SK-N-SH treated with all-trans-retinoic acid at 6 μM for 48 hours (cell line): ENCODE measurements around the gene SHB.
A peak's percentile ranks its signal among the peaks of the same experiment; 100 is the strongest.

ENCODE experiments used
- ATAC-seq: fragments of 200-7000 bp; cut with Tn5 transposase; 3 replicates; pipeline ENCODE4 v1.9.1; 2020; ENCODE audit warnings: mild to moderate bottlenecking, moderate library complexity
- ARNTL ChIP-seq: fragments of 450-650 bp; formaldehyde crosslinking; IDR thresholded peaks from 2 replicates; pipeline ENCODE4 v1.5.0; 2020; ENCODE audit warnings: low read depth, mild to moderate bottlenecking, moderate library complexity, borderline replicate concordance
- BACH2 ChIP-seq: fragments of 250-450 bp; sonication (Bioruptor Pico); IDR thresholded peaks from 2 replicates; pipeline ENCODE4 v1.9.0; 2021; ENCODE audit warnings: mild to moderate bottlenecking, borderline replicate concordance
- CSDC2 ChIP-seq: fragments of 250-450 bp; sonication (Bioruptor Pico); IDR thresholded peaks from 2 replicates; pipeline ENCODE4 v1.5.0; 2020; ENCODE audit warnings: mild to moderate bottlenecking, moderate library complexity
- ESRRG ChIP-seq: fragments of 250-450 bp; sonication (Bioruptor Pico); IDR thresholded peaks from 2 replicates; pipeline ENCODE4 v1.6.1; 2021; ENCODE audit warnings: mild to moderate bottlenecking
- ISL1 ChIP-seq: fragments of 250-450 bp; sonication (Bioruptor Pico); IDR thresholded peaks from 2 replicates; pipeline ENCODE4 v2.1.2; 2022; ENCODE audit warnings: mild to moderate bottlenecking, moderate library complexity
- OSR1 ChIP-seq: fragments of 250-450 bp; sonication (Bioruptor Pico); IDR thresholded peaks from 2 replicates; pipeline ENCODE4 v1.8.0; 2022; ENCODE audit warnings: moderate library complexity, mild to moderate bottlenecking, inconsistent platforms
- PATZ1 ChIP-seq: fragments of 250-450 bp; sonication (Bioruptor Pico); IDR thresholded peaks from 2 replicates; pipeline ENCODE4 v1.8.0; 2020; ENCODE audit warnings: mild to moderate bottlenecking, moderate library complexity, borderline replicate concordance
- POU6F1 ChIP-seq: fragments of 250-450 bp; sonication (Bioruptor Pico); IDR thresholded peaks from 2 replicates; pipeline ENCODE4 v1.8.0; 2021; ENCODE audit warnings: low read depth, mild to moderate bottlenecking, moderate library complexity, borderline replicate concordance
- PPARA ChIP-seq: fragments of 250-450 bp; sonication (Bioruptor Pico); IDR thresholded peaks from 2 replicates; pipeline ENCODE4 v1.5.0; 2020; ENCODE audit warnings: mild to moderate bottlenecking, borderline replicate concordance
- RARB ChIP-seq: fragments of 250-450 bp; sonication (Bioruptor Pico); IDR thresholded peaks from 2 replicates; pipeline ENCODE4 v1.8.0; 2021; ENCODE audit warnings: mild to moderate bottlenecking, moderate library complexity
- SNAI2 ChIP-seq: fragments of 250-450 bp; sonication (Bioruptor Pico); IDR thresholded peaks from 2 replicates; pipeline ENCODE4 v1.5.0; 2020; ENCODE audit warnings: mild to moderate bottlenecking, moderate library complexity
- TCF4 ChIP-seq: fragments of 250-450 bp; sonication (Bioruptor Pico); IDR thresholded peaks from 2 replicates; pipeline ENCODE4 v1.8.0; 2021; ENCODE audit warnings: mild to moderate bottlenecking, moderate library complexity, borderline replicate concordance
- TOX ChIP-seq: fragments of 250-450 bp; sonication (Bioruptor Pico); IDR thresholded peaks from 2 replicates; pipeline ENCODE4 v1.8.0; 2021; ENCODE audit warnings: mild to moderate bottlenecking, moderate library complexity, borderline replicate concordance
- TSHZ2 ChIP-seq: fragments of 250-450 bp; sonication (Bioruptor Pico); IDR thresholded peaks from 2 replicates; pipeline ENCODE4 v1.5.0; 2020; ENCODE audit warnings: mild to moderate bottlenecking, moderate library complexity
- ZC3H10 ChIP-seq: fragments of 250-450 bp; sonication (Bioruptor Pico); IDR thresholded peaks from 2 replicates; pipeline ENCODE4 v1.5.1; 2021; ENCODE audit warnings: mild to moderate bottlenecking, moderate library complexity
- ZFP3 ChIP-seq: fragments of 250-450 bp; sonication (Bioruptor Pico); IDR thresholded peaks from 2 replicates; pipeline ENCODE4 v1.5.0; 2020; ENCODE audit warnings: mild to moderate bottlenecking, moderate library complexity
- ZFP30 ChIP-seq: fragments of 450-650 bp; formaldehyde crosslinking; IDR thresholded peaks from 2 replicates; pipeline ENCODE4 v1.5.0; 2022; ENCODE audit warnings: mild to moderate bottlenecking, moderate library complexity
- ZNF565 ChIP-seq: fragments of 450-650 bp; formaldehyde crosslinking; conservative IDR thresholded peaks from 2 replicates; pipeline ENCODE4 v1.5.0; 2020; ENCODE audit warnings: low read depth, mild to moderate bottlenecking, moderate library complexity
- ZNF70 ChIP-seq: fragments of 450-650 bp; formaldehyde crosslinking; IDR thresholded peaks from 2 replicates; pipeline ENCODE4 v1.5.0; 2020; ENCODE audit warnings: mild to moderate bottlenecking, moderate library complexity
- ZNF8 ChIP-seq: fragments of 450-650 bp; formaldehyde crosslinking; IDR thresholded peaks from 2 replicates; pipeline ENCODE4 v1.5.0; 2020; ENCODE audit warnings: mild to moderate bottlenecking, moderate library complexity
- TF ChIP-seq, protein P1 (sequence below): fragments of 250-450 bp; sonication (Bioruptor Pico); IDR thresholded peaks from 2 replicates; pipeline ENCODE4 v1.5.1; 2021; ENCODE audit warnings: mild to moderate bottlenecking, moderate library complexity

The SHB gene

GRCh38 chr9:38037981-38038306, 31.1 kb downstream of the SHB start (continued):
- TF ChIP-seq ZC3H10 (CRISPR knock-in tag), result no peak

GRCh38 chr9:38036359-38037084, 32.5 kb downstream of the SHB start:
- TF ChIP-seq SNAI2 (CRISPR knock-in tag), result no peak
- TF ChIP-seq OSR1 (CRISPR knock-in tag), result no peak
- TF ChIP-seq ZNF8, result no peak
- TF ChIP-seq PATZ1 (CRISPR knock-in tag), result no peak
- no peak for TF ChIP-seq TOX (CRISPR knock-in tag)
- TF ChIP-seq POU6F1 (CRISPR knock-in tag), result no peak
- peak; percentile 11; the same call in 2 of the 3 replicates for ATAC-seq

- peak; percentile 39 for ATAC-seq
- no peak for TF ChIP-seq ARNTL (CRISPR knock-in tag)
- TF ChIP-seq OSR1 (CRISPR knock-in tag), result no peak
- no peak for TF ChIP-seq ZNF70 (CRISPR knock-in tag)
- TF ChIP-seq TSHZ2 (CRISPR knock-in tag), result no peak
- TF ChIP-seq PPARA (CRISPR knock-in tag), result no peak
- TF ChIP-seq TCF4 (CRISPR knock-in tag), result no peak
- TF ChIP-seq PATZ1 (CRISPR knock-in tag), result no peak
- TF ChIP-seq, protein P1, sequence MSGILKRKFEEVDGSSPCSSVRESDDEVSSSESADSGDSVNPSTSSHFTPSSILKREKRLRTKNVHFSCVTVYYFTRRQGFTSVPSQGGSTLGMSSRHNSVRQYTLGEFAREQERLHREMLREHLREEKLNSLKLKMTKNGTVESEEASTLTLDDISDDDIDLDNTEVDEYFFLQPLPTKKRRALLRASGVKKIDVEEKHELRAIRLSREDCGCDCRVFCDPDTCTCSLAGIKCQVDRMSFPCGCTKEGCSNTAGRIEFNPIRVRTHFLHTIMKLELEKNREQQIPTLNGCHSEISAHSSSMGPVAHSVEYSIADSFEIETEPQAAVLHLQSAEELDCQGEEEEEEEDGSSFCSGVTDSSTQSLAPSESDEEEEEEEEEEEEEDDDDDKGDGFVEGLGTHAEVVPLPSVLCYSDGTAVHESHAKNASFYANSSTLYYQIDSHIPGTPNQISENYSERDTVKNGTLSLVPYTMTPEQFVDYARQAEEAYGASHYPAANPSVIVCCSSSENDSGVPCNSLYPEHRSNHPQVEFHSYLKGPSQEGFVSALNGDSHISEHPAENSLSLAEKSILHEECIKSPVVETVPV (CRISPR knock-in tag), result no peak
- no peak for TF ChIP-seq CSDC2 (CRISPR knock-in tag)
- TF ChIP-seq POU6F1 (CRISPR knock-in tag), result no peak
- TF ChIP-seq ZFP3, result no peak
These were observed 33.2 kb downstream of the SHB start for GRCh38 chr9:38035873-38036272.

DNA sequence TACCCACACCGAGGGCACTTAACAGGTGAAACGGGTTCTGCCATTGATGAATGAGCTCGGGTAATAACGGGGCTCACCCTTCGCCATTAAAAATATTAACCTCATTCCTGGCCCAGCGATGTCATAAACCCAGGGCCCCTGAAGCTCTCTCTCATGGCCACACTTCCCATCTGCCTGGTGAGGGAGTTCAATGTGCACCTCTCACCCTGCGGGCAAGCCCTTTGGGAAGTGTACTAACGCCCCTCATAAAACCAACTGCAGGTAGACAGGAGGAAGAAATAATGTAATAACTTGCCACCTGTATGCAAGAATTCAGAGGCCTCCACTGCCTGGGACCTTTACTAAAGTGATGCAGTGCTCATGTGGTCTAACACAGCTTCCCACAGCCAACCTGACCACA, 35.1 kb downstream of the SHB start:
- no peak for ATAC-seq
- TF ChIP-seq ZFP30 (no peak), CSDC2 (CRISPR knock-in tag) (no peak), BACH2 (CRISPR knock-in tag) (no peak), PATZ1 (CRISPR knock-in tag) (no peak), SNAI2 (CRISPR knock-in tag) (no peak), PPARA (CRISPR knock-in tag) (no peak), ARNTL (CRISPR knock-in tag) (no peak), ISL1 (CRISPR knock-in tag) (no peak), ZC3H10 (CRISPR knock-in tag) (no peak), ZNF565 (CRISPR knock-in tag) (no peak), ESRRG (CRISPR knock-in tag) (no peak), OSR1 (CRISPR knock-in tag) (no peak), RARB (CRISPR knock-in tag) (no peak), TOX (CRISPR knock-in tag) (no peak), ZNF8 (no peak)
